HCT116 (cell line): Measurements from ENCODE around the gene SF3B5. TPM values are rescaled to one million over a fixed set of nuclear protein-coding genes. Genes with fewer than 3 reads are reported as not detected.

Experiments used
- ATAC-seq: fragments of 200-7000 bp; cut with Tn5 transposase; 2 replicates; pipeline ENCODE4 v1.9.1; 2020; ENCODE audit warnings: mild to moderate bottlenecking, moderate library complexity
- BruUV-seq: library from RNA; stranded (reverse); fragments of 400-500 nt; replicated peaks from 2 replicates; lab custom pipeline; 2021; lab: Mats Ljungman, UMichigan
- CTCF ChIA-PET: fragments of 300-600 bp; sonication (Branson Sonifier 250); formaldehyde crosslinking; loops from one replicate; lab custom pipeline; 2021; ENCODE audit warnings: antibody characterized with exemption; lab: Charles Lee
- POLR2A ChIA-PET: fragments of 300-600, 350-600 bp; sonication (Branson Sonifier 250); formaldehyde crosslinking; loops from one replicate; lab custom pipeline; 2021; ENCODE audit warnings: antibody characterized with exemption; lab: Charles Lee
- RAD21 ChIA-PET, 2 experiments: fragments of 300-600 bp; sonication (Branson Sonifier 250); formaldehyde crosslinking; loops; one replicate each; lab custom pipeline; 2023; ENCODE audit warnings: low total read pairs in 2 of 2; ENCODE audit not compliant: uncharacterized antibody in 2 of 2, unreplicated experiment in 2 of 2, low non-redundant PET in 1 of 2; lab: Charles Lee
- DNase-seq: peaks from one replicate; pipeline ENCODE4 v3.0.0-alpha.2; 2010; ENCODE audit warnings: low read depth, low spot score
- H2AFZ ChIP-seq: fragments of 200-600 bp; shearing (Covaris generic), sonication (generic); 2 replicates; pipeline ENCODE4 v1.6.1; 2017; ENCODE audit warnings: low read depth, mixed run types, mixed read lengths, antibody characterized with exemption, low read length; ENCODE audit not compliant: poor library complexity, severe bottlenecking
- H3K27ac ChIP-seq: 2 replicates; pipeline ENCODE4 v1.5.1; 2012; ENCODE audit warnings: low read depth, low read length
- H3K27me3 ChIP-seq: fragments of 200-600 bp; sonication (generic); 2 replicates; pipeline ENCODE4 v1.6.1; 2016; ENCODE audit warnings: mixed run types, low read length, mixed read lengths; ENCODE audit not compliant: insufficient read depth
- H3K36me3 ChIP-seq, 2 experiments: fragments of 200-500 bp in 1 of 2; fragments of 200-600 bp in 1 of 2; sonication (Bioruptor generic) in 1 of 2; sonication (generic) in 1 of 2; 2 replicates each; pipeline versions ENCODE4 v1.5.1 to v1.6.1; 2014 to 2016; ENCODE audit warnings: low read length in 2 of 2, inconsistent platforms in 1 of 2, mixed read lengths in 1 of 2, mixed run types in 1 of 2; ENCODE audit not compliant: insufficient read depth in 2 of 2, control insufficient read depth in 1 of 2
- H3K4me1 ChIP-seq, 2 experiments: fragments of 200-600 bp in 1 of 2; sonication (generic) in 1 of 2; 2 replicates each; pipeline versions ENCODE4 v1.5.1 to v1.6.1; 2012 to 2017; ENCODE audit warnings: low read length in 2 of 2, inconsistent platforms in 1 of 2, mild to moderate bottlenecking in 1 of 2, mixed read lengths in 1 of 2, mixed run types in 1 of 2, moderate library complexity in 1 of 2; ENCODE audit not compliant: insufficient read depth in 2 of 2, control insufficient read depth in 1 of 2
- H3K4me2 ChIP-seq: fragments of 200-600 bp; sonication (generic); 2 replicates; pipeline ENCODE4 v1.6.1; 2017; ENCODE audit warnings: mixed run types, low read length, mixed read lengths
- H3K4me3 ChIP-seq, 2 experiments: fragments of 200-600 bp in 1 of 2; sonication (generic) in 1 of 2; replicated peaks in 1 of 2; 2 replicates each; pipeline ENCODE4 v1.5.1; 2011 to 2016; ENCODE audit warnings: low read length in 2 of 2, control low read depth in 1 of 2, low read depth in 1 of 2, mild to moderate bottlenecking in 1 of 2, mixed read lengths in 1 of 2, mixed run types in 1 of 2
- H3K79me2 ChIP-seq: fragments of 200-600 bp; sonication (generic); 2 replicates; pipeline ENCODE4 v1.6.1; 2017; ENCODE audit warnings: mild to moderate bottlenecking, mixed run types, low read length, moderate library complexity, mixed read lengths; ENCODE audit not compliant: insufficient read depth
- H3K9ac ChIP-seq: fragments of 200-600 bp; sonication (generic); 2 replicates; pipeline ENCODE4 v1.6.1; 2016; ENCODE audit warnings: low read length, mixed read lengths
- H3K9me2 ChIP-seq: fragments of 200-600 bp; sonication (generic), shearing (Covaris generic); 2 replicates; pipeline ENCODE4 v1.6.1; 2017; ENCODE audit warnings: mixed run types, mild to moderate bottlenecking, moderate library complexity; ENCODE audit not compliant: insufficient read depth
- H3K9me3 ChIP-seq, 2 experiments: fragments of 200-500 bp in 1 of 2; fragments of 200-600 bp in 1 of 2; sonication (Bioruptor generic) in 1 of 2; sonication (generic) in 1 of 2; 2 replicates each; pipeline ENCODE4 v1.6.1; 2014 to 2017; ENCODE audit warnings: low read length in 2 of 2, mixed read lengths in 2 of 2, inconsistent platforms in 1 of 2, low read depth in 1 of 2, mild to moderate bottlenecking in 1 of 2, mixed run types in 1 of 2, moderate library complexity in 1 of 2; ENCODE audit not compliant: control insufficient read depth in 1 of 2, insufficient read depth in 1 of 2
- H4K20me1 ChIP-seq: fragments of 200-600 bp; sonication (generic), shearing (Covaris generic); 2 replicates; pipeline ENCODE4 v1.6.1; 2017; ENCODE audit warnings: mixed run types, mild to moderate bottlenecking, moderate library complexity; ENCODE audit not compliant: insufficient read depth
- CBX3 ChIP-seq: IDR thresholded peaks from 2 replicates; pipeline ENCODE4 v1.6.1; 2012; ENCODE audit warnings: low read depth
- CEBPB ChIP-seq: IDR thresholded peaks from 2 replicates; pipeline ENCODE4 v1.6.1; 2012; ENCODE audit warnings: low read depth
- ELF1 ChIP-seq: IDR thresholded peaks from 2 replicates; pipeline ENCODE4 v1.6.1; 2012; ENCODE audit warnings: low read depth, borderline replicate concordance
- EZH2 ChIP-seq: fragments of 200-600 bp; sonication (generic); IDR thresholded peaks from 2 replicates; pipeline ENCODE4 v1.6.1; 2017; ENCODE audit warnings: antibody characterized with exemption, mixed run types
- EZH2phosphoT487 ChIP-seq: fragments of 200-600 bp; IDR thresholded peaks from 2 replicates; pipeline ENCODE4 v1.6.1; 2018; ENCODE audit warnings: antibody characterized with exemption, borderline replicate concordance
- FOSL1 ChIP-seq: IDR thresholded peaks from 2 replicates; pipeline ENCODE4 v1.6.1; 2012; ENCODE audit warnings: low read depth
- JUND ChIP-seq: IDR thresholded peaks from 2 replicates; pipeline ENCODE4 v1.6.1; 2012
- POLR2AphosphoS5 ChIP-seq: IDR thresholded peaks from 2 replicates; pipeline ENCODE4 v1.6.1; 2011; ENCODE audit warnings: mild to moderate bottlenecking, low read depth, low read length, moderate library complexity
- SRF ChIP-seq: IDR thresholded peaks from 2 replicates; pipeline ENCODE4 v1.6.1; 2012; ENCODE audit warnings: low read depth
- TCF7L2 ChIP-seq: IDR thresholded peaks from 2 replicates; pipeline ENCODE4 v1.7.0; 2011; ENCODE audit warnings: borderline replicate concordance, inconsistent platforms; ENCODE audit not compliant: insufficient read depth, insufficient read length; ENCODE audit errors: extremely low read depth
- ZFX ChIP-seq: fragments of 450-650 bp; IDR thresholded peaks from 2 replicates; pipeline ENCODE4 v1.6.1; 2017
- intact Hi-C: fragments of 100-400 bp; cut with micrococcal nuclease; formaldehyde crosslinking; loops from 2 replicates; pipeline ENCODE4 v1.10.0; 2022
- total RNA-seq: library from RNA; stranded (reverse); gene quantifications from one replicate; pipeline ENCODE4 v1.2.1, GENCODE V29; 2021; ENCODE audit not compliant: unreplicated experiment
- TF ChIP-seq, protein P1 (sequence below): IDR thresholded peaks from 2 replicates; pipeline ENCODE4 v1.6.1; 2012
- TF ChIP-seq, protein P2 (sequence below), 3 experiments: fragments of 200-600 bp in 1 of 3; sonication (generic) in 1 of 3; IDR thresholded peaks in 2 of 3; conservative IDR thresholded peaks in 1 of 3; 2 replicates each; pipeline ENCODE4 v1.5.1; 2012 to 2017; ENCODE audit warnings: low read depth in 2 of 3, low read length in 2 of 3, antibody characterized with exemption in 1 of 3, borderline replicate concordance in 1 of 3, control low read depth in 1 of 3, mild to moderate bottlenecking in 1 of 3, mixed read lengths in 1 of 3, mixed run types in 1 of 3, moderate library complexity in 1 of 3; ENCODE audit not compliant: insufficient read depth in 1 of 3
- TF ChIP-seq, protein P3 (sequence below): IDR thresholded peaks from 2 replicates; pipeline ENCODE4 v1.6.1; 2011; ENCODE audit warnings: mild to moderate bottlenecking, low read length, moderate library complexity; ENCODE audit not compliant: insufficient replicate concordance; ENCODE audit errors: extremely low read depth

SF3B5 gene
- total RNA-seq, 1 experiment from 2014 or later = 173 TPM

DNA sequence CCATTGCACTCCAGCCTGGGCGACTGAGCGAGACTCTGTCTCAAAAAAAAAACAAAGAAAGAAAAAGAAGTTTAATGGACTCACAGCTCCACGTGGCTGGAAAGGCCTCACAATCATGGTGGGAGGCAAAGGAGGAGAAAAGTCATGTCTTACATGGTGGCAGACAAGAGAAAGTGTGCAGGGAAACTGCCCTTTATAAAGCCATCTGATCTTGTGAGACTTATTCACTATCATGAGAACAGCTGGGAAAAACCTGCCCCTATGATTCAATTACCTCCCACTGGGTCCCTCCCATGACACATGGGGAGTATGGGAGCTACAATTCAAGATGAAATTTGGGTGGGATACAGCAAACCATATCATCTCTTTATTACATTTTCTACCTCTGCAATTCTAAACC, 25.9 kb downstream of the SF3B5 start:
- no peak for TF ChIP-seq EZH2
- TF ChIP-seq, protein P1, sequence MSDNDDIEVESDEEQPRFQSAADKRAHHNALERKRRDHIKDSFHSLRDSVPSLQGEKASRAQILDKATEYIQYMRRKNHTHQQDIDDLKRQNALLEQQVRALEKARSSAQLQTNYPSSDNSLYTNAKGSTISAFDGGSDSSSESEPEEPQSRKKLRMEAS = no peak
- TF ChIP-seq POLR2AphosphoS5 = no peak
- TF ChIP-seq, all 23 proteins: peak for 0
- Histone ChIP-seq H3K9me3 (no peaks in the 10 kb centered on the region), H3K27me3 (no peaks in the 10 kb centered on the region), H3K4me2 (no peak overlapping the region), H3K9ac (no peak overlapping the region), H3K4me1 (no peaks in the 10 kb centered on the region), H3K4me3 (no peak overlapping the region), H4K20me1 (no peaks in the 10 kb centered on the region), H2AFZ (no peak overlapping the region), H3K27ac (no peak overlapping the region), H3K79me2 (no peaks in the 10 kb centered on the region), H3K36me3 (no peaks in the 10 kb centered on the region), H3K9me2 (no peaks in the 10 kb centered on the region)
- ATAC-seq (no peak), DNase-seq (no peak)
- ChIA-PET CTCF (no interaction called here), POLR2A (no interaction called here), RAD21 (no interaction called here)
- intact Hi-C loops = no loop called here
- no TSS peak for BruUV-seq

DNA sequence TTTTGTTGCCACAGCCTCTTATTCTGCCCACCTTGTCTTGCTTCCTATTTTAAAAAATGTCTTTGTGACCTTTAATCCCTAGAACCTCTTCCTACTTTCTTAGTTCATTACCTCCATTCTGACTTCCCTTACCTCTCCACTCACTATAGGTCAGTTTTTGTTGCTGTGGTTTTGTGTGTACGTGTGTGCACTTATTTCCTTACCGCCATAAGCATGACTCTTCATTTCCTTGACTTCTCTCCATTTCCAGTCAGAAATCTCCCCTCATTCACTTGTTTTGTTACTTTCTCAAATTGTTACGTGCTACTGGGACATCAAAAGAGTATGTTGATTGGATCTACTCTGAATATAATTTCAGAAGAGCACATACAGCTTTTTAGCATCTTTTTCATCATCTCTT, 26.6 kb downstream of the SF3B5 start:
- no peaks in the 10 kb centered on the region for H3K9me2 ChIP-seq
- no peak overlapping the region for H3K4me3 ChIP-seq
- H2AFZ ChIP-seq = no peak overlapping the region
- no peaks in the 10 kb centered on the region for H4K20me1 ChIP-seq
- ATAC-seq (no peak), DNase-seq (no peak)
- no peaks in the 10 kb centered on the region for H3K9me3 ChIP-seq
- no TSS peak for BruUV-seq
- H3K4me1 ChIP-seq = peaks cover 0 to 5% of the 10 kb centered on the region in 2 experiments; a peak in 1 of 4 replicates
- TF ChIP-seq TCF7L2 (no peak), CEBPB (no peak), FOSL1 (no peak), ELF1 (no peak), EZH2phosphoT487 (no peak), JUND (no peak), SRF (no peak), CBX3 (no peak), EZH2 (no peak), ZFX (no peak), POLR2AphosphoS5 (no peak)
- TF ChIP-seq, protein P2, sequence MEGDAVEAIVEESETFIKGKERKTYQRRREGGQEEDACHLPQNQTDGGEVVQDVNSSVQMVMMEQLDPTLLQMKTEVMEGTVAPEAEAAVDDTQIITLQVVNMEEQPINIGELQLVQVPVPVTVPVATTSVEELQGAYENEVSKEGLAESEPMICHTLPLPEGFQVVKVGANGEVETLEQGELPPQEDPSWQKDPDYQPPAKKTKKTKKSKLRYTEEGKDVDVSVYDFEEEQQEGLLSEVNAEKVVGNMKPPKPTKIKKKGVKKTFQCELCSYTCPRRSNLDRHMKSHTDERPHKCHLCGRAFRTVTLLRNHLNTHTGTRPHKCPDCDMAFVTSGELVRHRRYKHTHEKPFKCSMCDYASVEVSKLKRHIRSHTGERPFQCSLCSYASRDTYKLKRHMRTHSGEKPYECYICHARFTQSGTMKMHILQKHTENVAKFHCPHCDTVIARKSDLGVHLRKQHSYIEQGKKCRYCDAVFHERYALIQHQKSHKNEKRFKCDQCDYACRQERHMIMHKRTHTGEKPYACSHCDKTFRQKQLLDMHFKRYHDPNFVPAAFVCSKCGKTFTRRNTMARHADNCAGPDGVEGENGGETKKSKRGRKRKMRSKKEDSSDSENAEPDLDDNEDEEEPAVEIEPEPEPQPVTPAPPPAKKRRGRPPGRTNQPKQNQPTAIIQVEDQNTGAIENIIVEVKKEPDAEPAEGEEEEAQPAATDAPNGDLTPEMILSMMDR (IDR thresholded peaks at IDR 0.05 in 2 of 3, conservative IDR thresholded peaks at IDR 0.05 in 1 of 3; ENCODE audit: borderline replicate concordance in 1 of 3, insufficient read depth in 1 of 3, low read depth in 2 of 3, low read length in 2 of 3) = no peak
- TF ChIP-seq, protein P3, sequence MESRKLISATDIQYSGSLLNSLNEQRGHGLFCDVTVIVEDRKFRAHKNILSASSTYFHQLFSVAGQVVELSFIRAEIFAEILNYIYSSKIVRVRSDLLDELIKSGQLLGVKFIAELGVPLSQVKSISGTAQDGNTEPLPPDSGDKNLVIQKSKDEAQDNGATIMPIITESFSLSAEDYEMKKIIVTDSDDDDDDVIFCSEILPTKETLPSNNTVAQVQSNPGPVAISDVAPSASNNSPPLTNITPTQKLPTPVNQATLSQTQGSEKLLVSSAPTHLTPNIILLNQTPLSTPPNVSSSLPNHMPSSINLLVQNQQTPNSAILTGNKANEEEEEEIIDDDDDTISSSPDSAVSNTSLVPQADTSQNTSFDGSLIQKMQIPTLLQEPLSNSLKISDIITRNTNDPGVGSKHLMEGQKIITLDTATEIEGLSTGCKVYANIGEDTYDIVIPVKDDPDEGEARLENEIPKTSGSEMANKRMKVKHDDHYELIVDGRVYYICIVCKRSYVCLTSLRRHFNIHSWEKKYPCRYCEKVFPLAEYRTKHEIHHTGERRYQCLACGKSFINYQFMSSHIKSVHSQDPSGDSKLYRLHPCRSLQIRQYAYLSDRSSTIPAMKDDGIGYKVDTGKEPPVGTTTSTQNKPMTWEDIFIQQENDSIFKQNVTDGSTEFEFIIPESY = no peak
- TF ChIP-seq, protein P1 = no peak
- H3K27ac ChIP-seq = no peak overlapping the region
- intact Hi-C loops = no loop called here
- no peaks in the 10 kb centered on the region for H3K36me3 ChIP-seq
- no peak overlapping the region for H3K9ac ChIP-seq
- POLR2A ChIA-PET = no interaction called here
- no peak overlapping the region for H3K4me2 ChIP-seq
- CTCF ChIA-PET = no interaction called here
- no peaks in the 10 kb centered on the region for H3K79me2 ChIP-seq
- no peaks in the 10 kb centered on the region for H3K27me3 ChIP-seq
- RAD21 ChIA-PET = no interaction called here
